NCI-H2196 treated with DMSO at 0.1 percent for 48 hours (cell line): ENCODE measurements around the gene NBPF11.
"Not testable (repeated sequence)": the region's sequence is repeated elsewhere in the genome, so short reads cannot be mapped to it uniquely, and the experiment has no call there.

Source experiments
- DNase-seq: peaks from one replicate; lab custom pipeline; 2025; ENCODE audit not compliant: unreplicated experiment; lab: John Stamatoyannopoulos, UW

Gene NBPF11

DNA sequence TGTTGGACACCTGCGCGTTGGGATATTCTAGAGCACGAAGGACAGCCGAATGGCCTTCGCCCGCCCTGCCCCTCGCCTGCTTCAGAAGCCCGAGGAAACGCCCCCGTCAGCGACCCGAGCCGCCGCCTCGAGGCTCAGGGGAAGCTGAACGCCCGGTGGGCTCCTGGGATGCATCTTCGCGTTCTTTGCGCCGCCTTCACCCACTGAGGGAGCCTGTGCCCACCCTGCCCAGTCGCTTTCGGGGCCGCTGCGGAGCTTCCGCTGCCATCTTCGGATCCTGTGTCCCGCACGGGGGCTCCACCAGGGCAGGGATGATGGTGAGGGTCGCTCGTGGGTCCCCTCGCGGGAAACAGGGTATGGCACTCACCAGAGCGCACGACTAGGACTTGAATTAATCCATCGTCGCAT lies 91.8 kb downstream of the NBPF11 start:
- DNase-seq = not testable (repeated sequence)

DNA sequence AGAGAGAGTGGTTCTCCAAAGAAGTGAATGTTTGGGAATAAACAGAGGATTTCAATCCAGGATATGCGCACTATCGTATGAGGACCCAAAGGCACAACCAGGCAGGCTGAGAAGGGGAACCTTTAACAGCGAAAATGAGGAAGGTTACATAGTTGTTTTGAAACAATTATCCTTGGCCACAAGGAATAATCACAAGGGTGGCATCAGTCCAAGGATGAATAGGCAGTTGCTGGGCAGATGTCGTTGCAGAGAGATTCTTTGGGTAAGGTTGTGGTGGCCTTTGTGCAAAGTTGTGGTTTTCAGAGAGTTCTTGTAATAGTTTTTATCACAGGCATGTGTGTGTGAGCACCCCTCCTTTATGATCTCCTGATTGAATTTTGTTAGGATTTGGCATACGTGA lies 94.7 kb downstream of the NBPF11 start:
- not testable (repeated sequence) for DNase-seq
